IPS DF 6.9 (cell line): ENCODE results near the gene ZDHHC5.
"Not testable (repeated sequence)": the region's sequence is repeated elsewhere in the genome, so short reads cannot be mapped to it uniquely, and the experiment has no call there.

Source experiments
- DNase-seq: peaks from one replicate; pipeline ENCODE4 v3.0.0-alpha.2; 2013; ENCODE audit warnings: low read depth, low spot score
- H3K27ac ChIP-seq: one replicate; pipeline ENCODE4 v1.5.1; 2013; ENCODE audit warnings: low read length, control low read depth
- H3K27me3 ChIP-seq: 2 replicates; pipeline ENCODE4 v1.6.1; 2013; ENCODE audit warnings: mild to moderate bottlenecking, low read length; ENCODE audit not compliant: control insufficient read depth, insufficient read depth
- H3K36me3 ChIP-seq: 2 replicates; pipeline ENCODE4 v1.6.1; 2013; ENCODE audit warnings: low read length; ENCODE audit not compliant: control insufficient read depth, insufficient read depth
- H3K4me1 ChIP-seq: 2 replicates; pipeline ENCODE4 v1.6.1; 2013; ENCODE audit warnings: low read length; ENCODE audit not compliant: control insufficient read depth, insufficient read depth
- H3K4me3 ChIP-seq: 2 replicates; pipeline ENCODE4 v1.5.1; 2013; ENCODE audit warnings: mild to moderate bottlenecking, low read length
- H3K9me3 ChIP-seq: 2 replicates; pipeline ENCODE4 v1.6.1; 2013; ENCODE audit warnings: low read length, inconsistent platforms; ENCODE audit not compliant: control insufficient read depth, insufficient read depth
- WGBS: extraction: QIAGEN DNeasy Blood & Tissue Kit; methylation state at CpG from one replicate; pipeline ENCODE4 v1.1.7; 2013; ENCODE audit warnings: mixed read lengths, missing lambda C conversion rate; ENCODE audit not compliant: insufficient read length, insufficient coverage; 5-methylcytosine and 5-hydroxymethylcytosine counted together

The ZDHHC5 gene

DNA sequence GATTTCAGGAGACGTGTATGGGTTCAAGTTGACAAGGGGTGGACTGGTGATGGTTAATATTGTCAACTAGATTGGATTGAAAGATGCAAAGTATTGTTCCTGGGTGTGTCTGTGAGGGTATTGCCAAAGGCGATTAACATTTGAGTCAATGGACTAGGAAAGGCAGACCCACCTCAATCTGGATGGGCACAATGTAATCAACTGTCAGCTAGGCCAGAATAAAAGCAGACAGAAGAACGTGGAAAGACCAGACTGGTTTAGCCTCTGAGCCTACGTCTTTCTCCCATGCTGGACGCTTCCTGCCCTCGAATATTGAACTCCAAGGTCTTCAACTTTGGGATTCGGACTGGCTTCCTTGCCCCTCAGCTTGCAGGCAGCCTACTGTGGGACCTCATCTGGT lies 16.5 kb upstream of the ZDHHC5 start:
- no CpG with 5 or more reads among the region's 7 CpGs for WGBS

DNA sequence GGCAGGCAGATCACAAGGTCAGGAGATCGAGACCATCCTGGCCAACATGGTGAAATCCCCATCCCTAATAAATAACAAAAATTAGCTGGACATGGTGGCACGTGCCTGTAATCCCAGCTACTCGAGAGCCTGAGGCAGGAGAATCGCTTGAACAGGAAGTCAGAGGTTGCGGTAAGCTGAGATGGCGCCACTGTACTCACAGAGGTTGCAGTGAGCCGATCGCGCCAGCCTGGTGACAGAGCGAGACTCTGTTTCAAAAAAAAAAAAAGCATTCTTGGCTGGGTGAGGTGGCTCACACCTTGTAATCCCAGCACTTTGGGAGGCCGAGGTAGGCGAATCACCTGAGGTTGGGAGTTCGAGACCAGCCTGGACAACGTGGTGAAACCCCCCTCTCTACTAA lies 15.7 kb upstream of the ZDHHC5 start:
- H3K27ac ChIP-seq, H3K4me3 ChIP-seq, H3K36me3 ChIP-seq, H3K27me3 ChIP-seq, DNase-seq, H3K9me3 ChIP-seq: not testable (repeated sequence)
- WGBS, result no CpG with 5 or more reads among the region's 14 CpGs
- peaks cover 11% of the 10 kb centered on the region for H3K4me1 ChIP-seq

More for the DNA sequence above, 16.5 kb upstream of the ZDHHC5 start:
- Histone ChIP-seq H3K36me3 (no peaks in the 10 kb centered on the region), H3K27ac (no peak overlapping the region), H3K4me3 (no peak overlapping the region), H3K27me3 (no peaks in the 10 kb centered on the region), H3K4me1 (peaks cover 11% of the 10 kb centered on the region), H3K9me3 (no peaks in the 10 kb centered on the region)
- DNase-seq, result no peak

DNA sequence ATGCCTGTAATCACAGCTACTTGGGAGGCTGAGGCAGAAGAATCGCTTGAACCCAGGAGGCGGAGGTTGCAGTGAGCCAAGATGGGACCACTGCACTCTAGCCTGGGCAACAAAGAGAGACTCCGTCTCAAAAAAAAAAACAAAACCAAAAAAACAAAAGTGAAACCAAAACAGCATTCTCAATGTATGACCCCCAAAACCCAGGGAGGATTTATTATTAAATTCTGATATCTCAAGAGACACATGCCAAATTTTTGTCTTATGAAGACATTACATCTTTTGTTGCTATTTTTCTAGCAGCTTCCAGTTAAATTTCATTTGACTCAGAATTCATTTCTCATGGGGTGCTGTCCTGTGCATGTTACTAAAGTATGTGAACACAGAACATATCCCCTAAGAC lies 15.3 kb upstream of the ZDHHC5 start:
- DNase-seq, result no peak
- WGBS, result no CpG with 5 or more reads among the region's 3 CpGs
- no peaks in the 10 kb centered on the region for H3K9me3 ChIP-seq
- no peaks in the 10 kb centered on the region for H3K27me3 ChIP-seq
- H3K4me3 ChIP-seq, result no peak overlapping the region
- H3K4me1 ChIP-seq, result peaks cover 8% of the 10 kb centered on the region
- H3K36me3 ChIP-seq, result no peaks in the 10 kb centered on the region
- H3K27ac ChIP-seq, result no peak overlapping the region

DNA sequence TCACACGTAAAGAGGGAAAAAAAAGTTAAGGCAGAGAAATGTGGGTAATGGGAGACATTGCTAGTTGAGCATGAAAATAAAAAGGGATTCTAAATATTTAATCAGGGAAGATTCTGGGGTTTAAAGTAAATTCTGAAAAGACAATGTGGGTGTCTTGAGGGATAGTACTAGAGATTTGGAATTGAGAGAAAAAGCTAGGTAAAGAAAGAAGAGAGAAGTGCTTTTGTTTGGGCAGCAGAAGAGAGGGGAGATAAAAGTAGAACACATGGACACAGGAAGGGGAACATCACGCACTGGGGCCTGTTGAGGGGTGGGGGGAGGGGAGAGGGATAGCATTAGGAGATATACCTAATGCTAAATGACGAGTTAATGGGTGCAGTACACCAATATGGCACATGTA lies 14.8 kb upstream of the ZDHHC5 start:
- H3K27me3 ChIP-seq, result no peaks in the 10 kb centered on the region
- no CpG with 5 or more reads among the region's 3 CpGs for WGBS

DNA sequence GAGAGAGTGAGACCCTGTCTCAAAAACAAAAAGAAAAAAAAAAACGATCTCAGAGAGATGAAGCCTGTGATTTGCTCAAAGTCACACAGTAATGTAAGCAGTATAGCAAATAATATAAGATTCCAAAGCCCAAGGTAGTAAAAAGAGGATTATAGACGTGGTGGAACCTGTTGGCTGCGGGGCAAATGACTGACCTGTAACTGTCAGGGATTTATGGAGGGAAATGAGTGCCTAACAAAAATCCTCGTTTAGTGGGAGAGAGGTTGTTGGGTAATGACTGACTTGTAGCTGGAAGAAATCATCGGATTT lies 11.1 kb upstream of the ZDHHC5 start:
- DNase-seq, result no peak
- WGBS, result no CpG with 5 or more reads among the region's 5 CpGs
- H3K36me3 ChIP-seq, result peaks cover 11% of the 10 kb centered on the region; the same call in 1 of the 2 replicates
- no peaks in the 10 kb centered on the region for H3K27me3 ChIP-seq
- no peaks in the 10 kb centered on the region for H3K9me3 ChIP-seq
- no peak overlapping the region for H3K4me3 ChIP-seq
- H3K4me1 ChIP-seq, result no peaks in the 10 kb centered on the region
- H3K27ac ChIP-seq, result no peak overlapping the region

More for the DNA sequence above, 14.8 kb upstream of the ZDHHC5 start:
- H3K4me3 ChIP-seq, result no peak overlapping the region
- no peak for DNase-seq
- no peaks in the 10 kb centered on the region for H3K36me3 ChIP-seq
- H3K4me1 ChIP-seq, result peaks cover 7% of the 10 kb centered on the region
- no peak overlapping the region for H3K27ac ChIP-seq
- H3K9me3 ChIP-seq, result no peaks in the 10 kb centered on the region

DNA sequence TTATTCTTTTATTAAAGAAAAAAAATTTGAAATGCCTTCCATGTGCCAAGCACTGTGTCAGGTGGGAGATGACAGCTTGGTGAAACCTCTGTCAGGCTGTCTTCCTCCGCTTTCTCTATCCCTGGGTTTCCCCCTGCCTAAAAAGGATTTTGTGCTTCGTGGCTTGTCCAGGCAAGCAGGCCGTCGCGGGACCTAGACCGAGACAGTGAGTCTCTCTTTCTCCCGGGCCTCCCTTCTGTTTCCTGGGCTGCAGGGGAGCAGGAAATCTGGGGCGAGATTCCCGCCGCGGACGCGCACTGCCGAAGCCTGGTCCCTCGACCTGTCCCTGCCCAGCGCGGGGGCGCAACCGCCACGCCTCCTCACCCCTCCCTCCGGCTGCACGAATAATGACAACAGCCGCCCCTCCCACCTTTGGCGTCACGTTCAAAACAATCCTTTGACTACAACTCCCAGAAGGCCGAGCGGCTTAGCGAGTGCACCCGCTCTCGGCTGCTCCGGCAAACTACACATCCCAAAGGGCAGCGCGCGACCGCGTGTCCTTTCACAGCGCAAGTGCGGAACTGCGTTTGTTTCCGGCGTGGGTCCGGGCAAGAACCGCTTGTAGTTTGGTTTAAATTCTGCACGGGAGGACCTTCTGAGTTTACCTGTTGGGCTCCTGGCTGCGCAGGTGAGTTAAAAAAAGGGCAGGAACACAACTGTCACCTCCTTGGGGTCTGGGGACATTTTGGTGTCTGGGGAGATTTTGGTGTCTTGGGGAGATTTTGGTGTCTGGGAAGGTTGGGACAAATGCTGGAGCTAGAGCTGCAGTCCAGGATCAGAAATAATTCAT lies 10.5 kb upstream of the ZDHHC5 start, which contains the start of gene CLP1:
Gene CLP1, plus strand, starts transcription at position 569 of the 829 bp plus-strand sequence. CDS start 1,715 bp downstream, outside the sequence.
- Histone ChIP-seq H3K27me3 (no peaks in the 10 kb centered on the region), H3K36me3 (peaks cover 11% of the 10 kb centered on the region; the same call in 1 of the 2 replicates), H3K27ac (no peak within 1 kb of the TSS), H3K9me3 (no peaks in the 10 kb centered on the region), H3K4me3 (peak within 1 kb of the TSS; percentile 59; the same call in 1 of the 2 replicates), H3K4me1 (no peaks in the 10 kb centered on the region)
- no CpG with 5 or more reads among the region's 45 CpGs for WGBS
- peak; percentile 98 for DNase-seq

DNA sequence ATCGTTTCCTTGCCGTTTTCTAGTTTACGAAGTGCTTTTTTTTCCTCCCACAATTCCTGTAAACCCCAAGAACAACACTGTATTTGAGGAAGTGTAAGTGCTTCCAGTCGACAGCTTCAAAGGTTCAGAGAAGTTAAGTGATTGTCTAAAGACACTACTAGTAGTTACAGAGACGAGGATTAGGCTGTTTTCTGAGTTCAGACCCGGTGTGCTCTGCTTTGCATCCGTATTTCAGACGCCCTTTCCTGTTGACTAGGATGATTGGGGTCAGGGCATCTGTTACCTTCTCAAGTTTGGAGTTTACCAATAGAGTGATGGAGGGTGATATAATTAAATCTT lies 9.9 kb upstream of the ZDHHC5 start:
- Histone ChIP-seq H3K27ac (no peak overlapping the region), H3K4me1 (no peaks in the 10 kb centered on the region), H3K4me3 (peak overlapping the region; percentile 59; the same call in 1 of the 2 replicates), H3K27me3 (no peaks in the 10 kb centered on the region), H3K36me3 (peaks cover 11% of the 10 kb centered on the region; the same call in 1 of the 2 replicates), H3K9me3 (no peaks in the 10 kb centered on the region)
- no peak for DNase-seq
- WGBS, result no CpG with 5 or more reads among the region's 8 CpGs

DNA sequence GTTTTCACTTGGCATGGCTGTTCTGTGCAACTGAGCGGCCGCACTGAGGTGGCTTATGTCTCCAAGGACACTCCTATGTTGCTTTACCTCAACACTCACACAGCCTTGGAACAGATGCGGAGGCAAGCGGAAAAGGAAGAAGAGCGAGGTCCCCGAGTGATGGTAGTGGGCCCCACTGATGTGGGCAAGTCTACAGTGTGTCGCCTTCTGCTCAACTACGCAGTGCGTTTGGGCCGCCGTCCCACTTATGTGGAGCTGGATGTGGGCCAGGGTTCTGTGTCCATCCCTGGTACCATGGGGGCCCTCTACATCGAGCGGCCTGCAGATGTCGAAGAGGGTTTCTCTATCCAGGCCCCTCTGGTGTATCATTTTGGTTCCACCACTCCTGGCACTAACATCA lies 8.2 kb upstream of the ZDHHC5 start:
- Histone ChIP-seq H3K4me3 (no peak overlapping the region), H3K27me3 (no peaks in the 10 kb centered on the region), H3K36me3 (peaks cover 11% of the 10 kb centered on the region; the same call in 1 of the 2 replicates), H3K9me3 (no peaks in the 10 kb centered on the region), H3K4me1 (no peaks in the 10 kb centered on the region), H3K27ac (no peak overlapping the region)
- DNase-seq, result no peak
- WGBS, result no CpG with 5 or more reads among the region's 14 CpGs

DNA sequence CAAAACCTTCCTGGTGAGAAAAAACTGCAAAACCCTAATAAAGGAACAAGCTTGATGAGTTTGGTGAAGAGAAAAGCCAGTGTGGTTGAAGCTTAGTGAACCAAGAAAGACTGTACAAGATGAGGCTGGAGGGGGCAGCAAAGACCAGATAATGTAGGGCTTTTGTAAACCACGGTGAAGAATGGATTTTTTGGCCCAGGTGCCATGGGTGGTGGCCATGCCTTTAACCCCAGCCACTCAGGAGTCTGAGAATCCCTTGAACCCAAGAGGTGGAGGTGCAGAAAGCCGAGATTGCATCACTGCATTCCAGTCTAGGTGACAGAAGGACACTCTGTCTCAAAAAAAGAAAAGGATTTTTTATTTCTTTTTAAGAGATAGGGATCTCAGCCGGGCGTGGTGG lies 5.0 kb upstream of the ZDHHC5 start:
- no peak overlapping the region for H3K27ac ChIP-seq
- no peaks in the 10 kb centered on the region for H3K4me1 ChIP-seq
- no peaks in the 10 kb centered on the region for H3K9me3 ChIP-seq
- DNase-seq, result no peak
- no peaks in the 10 kb centered on the region for H3K27me3 ChIP-seq
- no peak overlapping the region for H3K4me3 ChIP-seq
- no CpG with 5 or more reads among the region's 4 CpGs for WGBS
- peaks cover 11% of the 10 kb centered on the region; the same call in 1 of the 2 replicates for H3K36me3 ChIP-seq

DNA sequence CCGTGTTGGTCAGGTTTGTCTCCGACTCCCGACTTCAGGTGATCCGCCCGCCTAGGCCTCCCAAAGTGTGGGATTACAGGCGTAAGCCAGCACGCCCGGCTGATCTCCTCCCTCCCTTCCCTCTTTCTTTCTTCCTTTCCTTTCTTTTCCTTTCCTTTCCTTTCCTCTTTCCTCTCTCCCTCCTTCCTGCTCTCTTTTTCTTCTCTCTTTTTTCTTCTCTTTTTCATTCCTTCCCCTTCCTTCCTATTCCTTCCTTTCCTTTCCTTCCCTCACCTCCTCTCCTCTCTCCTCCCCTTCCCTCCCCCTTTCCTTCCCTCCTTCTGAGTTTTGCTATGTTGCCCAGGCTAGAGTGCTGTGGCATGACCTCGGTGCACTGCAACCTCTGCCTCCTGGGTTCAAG lies 3.9 kb upstream of the ZDHHC5 start:
- no peaks in the 10 kb centered on the region for H3K9me3 ChIP-seq
- H3K4me1 ChIP-seq, result no peaks in the 10 kb centered on the region
- H3K27me3 ChIP-seq, result no peaks in the 10 kb centered on the region
- peaks cover 11% of the 10 kb centered on the region; the same call in 1 of the 2 replicates for H3K36me3 ChIP-seq
- no peak overlapping the region for H3K27ac ChIP-seq
- DNase-seq, result no peak
- no peak overlapping the region for H3K4me3 ChIP-seq
- WGBS, result no CpG with 5 or more reads among the region's 9 CpGs
